Esophagus squamous epithelium (tissue), 4 donors: Measurements from ENCODE around the gene CCNE1.

Source experiments
- POLR2A ChIP-seq, 4 donors: fragments of 450-650 bp; IDR thresholded peaks; one replicate each; pipeline ENCODE4 v1.6.1; 2017; ENCODE audit warnings: antibody characterized with exemption in 4 of 4, mild to moderate bottlenecking in 4 of 4, moderate library complexity in 3 of 4
- TF ChIP-seq, protein P1 (sequence below), 6 experiments: fragments of 450-650 bp in 4 of 6; fragments of 200-600 bp in 2 of 6; sonication (generic) in 2 of 6; IDR thresholded peaks; one replicate each; pipeline ENCODE4 v1.5.1; 2016 to 2019; ENCODE audit warnings: antibody characterized with exemption in 6 of 6, mild to moderate bottlenecking in 4 of 6, moderate library complexity in 4 of 6

DNA sequence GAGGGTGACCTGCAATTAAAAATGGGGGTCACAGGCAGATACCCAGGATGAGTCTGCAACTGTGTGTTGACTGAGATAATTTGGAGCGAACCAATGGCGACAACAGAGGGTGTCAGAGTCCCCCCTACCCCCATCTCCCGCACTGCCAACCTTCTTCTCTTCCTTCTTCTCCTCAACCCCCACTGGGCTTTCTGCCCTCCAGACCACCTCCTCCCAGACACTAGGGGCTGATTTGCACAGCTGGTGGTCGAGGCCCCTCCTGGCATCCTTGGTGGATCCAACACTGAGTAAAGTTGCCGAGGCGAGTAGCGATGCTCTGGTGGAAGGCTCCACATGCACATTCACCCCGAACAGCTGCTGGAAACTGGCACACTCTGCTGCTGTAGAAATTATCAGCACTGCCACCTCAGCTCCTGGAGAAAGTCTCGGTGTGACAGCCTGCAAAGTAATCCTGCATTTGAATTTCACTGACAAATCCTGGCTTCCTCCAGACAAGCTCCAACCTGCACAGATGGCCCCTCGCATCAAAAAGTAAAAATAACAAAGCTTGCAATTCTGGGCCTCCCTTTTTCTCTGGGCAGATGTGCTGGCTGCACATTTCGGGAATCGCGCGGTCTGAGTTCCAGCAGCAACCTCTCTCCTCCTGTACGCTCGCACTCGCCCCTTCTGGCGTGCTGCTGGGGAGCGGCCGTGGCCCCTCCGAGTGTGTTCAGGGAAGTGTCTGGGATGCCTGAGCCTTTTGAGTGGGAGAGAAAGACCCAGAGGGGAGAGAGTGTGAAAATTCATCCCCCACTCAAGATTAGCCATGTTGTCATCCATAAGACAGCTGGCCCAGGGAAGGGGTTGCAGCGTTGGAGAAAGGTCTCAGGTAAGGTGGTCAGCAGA, 28.5 kb downstream of the CCNE1 start:
- TF ChIP-seq, protein P1, sequence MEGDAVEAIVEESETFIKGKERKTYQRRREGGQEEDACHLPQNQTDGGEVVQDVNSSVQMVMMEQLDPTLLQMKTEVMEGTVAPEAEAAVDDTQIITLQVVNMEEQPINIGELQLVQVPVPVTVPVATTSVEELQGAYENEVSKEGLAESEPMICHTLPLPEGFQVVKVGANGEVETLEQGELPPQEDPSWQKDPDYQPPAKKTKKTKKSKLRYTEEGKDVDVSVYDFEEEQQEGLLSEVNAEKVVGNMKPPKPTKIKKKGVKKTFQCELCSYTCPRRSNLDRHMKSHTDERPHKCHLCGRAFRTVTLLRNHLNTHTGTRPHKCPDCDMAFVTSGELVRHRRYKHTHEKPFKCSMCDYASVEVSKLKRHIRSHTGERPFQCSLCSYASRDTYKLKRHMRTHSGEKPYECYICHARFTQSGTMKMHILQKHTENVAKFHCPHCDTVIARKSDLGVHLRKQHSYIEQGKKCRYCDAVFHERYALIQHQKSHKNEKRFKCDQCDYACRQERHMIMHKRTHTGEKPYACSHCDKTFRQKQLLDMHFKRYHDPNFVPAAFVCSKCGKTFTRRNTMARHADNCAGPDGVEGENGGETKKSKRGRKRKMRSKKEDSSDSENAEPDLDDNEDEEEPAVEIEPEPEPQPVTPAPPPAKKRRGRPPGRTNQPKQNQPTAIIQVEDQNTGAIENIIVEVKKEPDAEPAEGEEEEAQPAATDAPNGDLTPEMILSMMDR (IDR thresholded peaks at IDR 0.05) = no peak
- no peak for TF ChIP-seq POLR2A (IDR thresholded peaks at IDR 0.05)
